HFFc6 (cell line): ENCODE measurements around the gene GTF3A. TPM values are rescaled to one million over a fixed set of nuclear protein-coding genes. Genes with fewer than 3 reads are reported as not detected.

Source experiments
- DNase-seq: peaks from one replicate; pipeline ENCODE4 v3.0.0-alpha.2; 2018
- H3K27ac Mint-ChIP-seq: 2 replicates; pipeline ENCODE4 v1.8.0; 2020; ENCODE audit warnings: mild to moderate bottlenecking, mixed read lengths
- H3K27me3 Mint-ChIP-seq: 2 replicates; pipeline ENCODE4 v1.8.0; 2021; ENCODE audit warnings: mild to moderate bottlenecking, moderate library complexity, mixed read lengths; ENCODE audit not compliant: insufficient read depth
- H3K36me3 Mint-ChIP-seq: 2 replicates; pipeline ENCODE4 v1.8.0; 2021; ENCODE audit warnings: low read depth, mixed read lengths
- H3K4me1 Mint-ChIP-seq: 2 replicates; pipeline ENCODE4 v1.8.0; 2020; ENCODE audit warnings: low read depth, mixed read lengths
- H3K4me3 Mint-ChIP-seq: 2 replicates; pipeline ENCODE4 v1.8.0; 2020; ENCODE audit warnings: mild to moderate bottlenecking, moderate library complexity, mixed read lengths
- H3K9me3 Mint-ChIP-seq: 2 replicates; pipeline ENCODE4 v1.8.0; 2020; ENCODE audit warnings: mild to moderate bottlenecking, mixed read lengths
- CTCF ChIP-seq: fragments of 200-600 bp; sonication (generic); IDR thresholded peaks from 2 replicates; pipeline ENCODE4 v1.5.0; 2021; ENCODE audit warnings: antibody characterized with exemption, mild to moderate bottlenecking
- total RNA-seq, 6 experiments: library from RNA; stranded (reverse); fragmentation: NEBNext Ultra II Directional; extraction: Animal tissue kit (Norgen Biotek cat#: 25700); gene quantifications; 2 replicates in 1 of 6; 3 replicates in 5 of 6; pipeline ENCODE4 v1.2.3, GENCODE V29; 2021

The GTF3A gene
- total RNA-seq, 6 experiments from 2014 or later, result 70.8 to 81.2 (median 75.0) TPM

- Mint-ChIP-seq H3K36me3 (peaks cover 7% of the 10 kb centered on the region), H3K27me3 (peaks cover 24% of the 10 kb centered on the region), H3K4me1 (no peaks in the 10 kb centered on the region), H3K27ac (no peak overlapping the region), H3K4me3 (no peak overlapping the region), H3K9me3 (no peaks in the 10 kb centered on the region; the same call in none of the 2 replicates)
- no peak for DNase-seq
- no peak for TF ChIP-seq CTCF
Observed at GRCh38 chr13:27483421-27483820, 59.0 kb downstream of the GTF3A start.

Other genes with a start within 250 kb of the GTF3A start
- gene RPL21, start 173.1 kb upstream of the GTF3A start, total RNA-seq, result 1,000 to 10,000 TPM in 1 of 6 experiments, 100 to 1,000 TPM in 5; 752 to 1,001 (median 859) TPM
- gene RASL11A, start 153.8 kb upstream of the GTF3A start, total RNA-seq, result 1 to 10 TPM; 3.3 to 9.6 (median 7.3) TPM
- 10 to 100 TPM; 26.4 to 39.4 (median 33.2) TPM for gene MTIF3, start 25.9 kb downstream of the GTF3A start, total RNA-seq
- 1 to 10 TPM; 3.9 to 5.3 (median 5.2) TPM for gene LNX2, start 195.9 kb downstream of the GTF3A start, total RNA-seq
- 10 to 100 TPM; 66.2 to 82.0 (median 70.2) TPM for gene POLR1D, start 197.3 kb downstream of the GTF3A start, total RNA-seq